Panc1 (cell line): ENCODE results near the gene ZNF521. TPM values are rescaled to one million over a fixed set of nuclear protein-coding genes. Genes with fewer than 3 reads are reported as not detected.

Experiments
- ATAC-seq: fragments of 200-7000 bp; cut with Tn5 transposase; 2 replicates; pipeline ENCODE4 v1.9.1; 2020; ENCODE audit warnings: mild to moderate bottlenecking, moderate library complexity
- BruUV-seq: library from RNA; stranded (reverse); fragments of 400-500 nt; replicated peaks from 2 replicates; lab custom pipeline; 2021; lab: Mats Ljungman, UMichigan
- CTCF ChIA-PET: fragments of 300-600 bp; sonication (Branson Sonifier 250); formaldehyde crosslinking; loops from one replicate; lab custom pipeline; 2022; ENCODE audit warnings: antibody characterized with exemption; lab: Charles Lee
- POLR2A ChIA-PET: fragments of 300-600 bp; sonication (Branson Sonifier 250); formaldehyde crosslinking; loops from one replicate; lab custom pipeline; 2022; ENCODE audit warnings: antibody characterized with exemption; lab: Charles Lee
- DNase-seq: peaks from one replicate; pipeline ENCODE4 v3.0.0-alpha.2; 2010; ENCODE audit warnings: low read depth, low spot score
- H3K27ac ChIP-seq: 2 replicates; pipeline ENCODE4 v1.5.1; 2011; ENCODE audit warnings: mild to moderate bottlenecking, low read length, inconsistent platforms
- H3K27me3 ChIP-seq: fragments of 200-500 bp; sonication (Bioruptor generic); 2 replicates; pipeline ENCODE4 v1.6.0; 2014; ENCODE audit warnings: low read length, inconsistent platforms; ENCODE audit not compliant: control insufficient read depth, insufficient read depth
- H3K36me3 ChIP-seq: fragments of 200-500 bp; sonication (Bioruptor generic); 2 replicates; pipeline ENCODE4 v1.5.1; 2014; ENCODE audit warnings: inconsistent platforms, mild to moderate bottlenecking, low read length, moderate library complexity; ENCODE audit not compliant: control insufficient read depth, insufficient read depth
- H3K4me1 ChIP-seq: 2 replicates; pipeline ENCODE4 v1.5.1; 2011; ENCODE audit warnings: inconsistent platforms, mild to moderate bottlenecking, low read length, moderate library complexity; ENCODE audit not compliant: control insufficient read depth, insufficient read depth
- H3K4me3 ChIP-seq, 2 experiments: 2 replicates each; pipeline ENCODE4 v1.5.1; 2011 to 2012; ENCODE audit warnings: low read depth in 2 of 2, low read length in 2 of 2, mild to moderate bottlenecking in 2 of 2, inconsistent platforms in 1 of 2, moderate library complexity in 1 of 2
- H3K9me3 ChIP-seq: fragments of 200-500 bp; sonication (Bioruptor generic); 2 replicates; pipeline ENCODE4 v1.5.1; 2014; ENCODE audit warnings: low read depth, mild to moderate bottlenecking, inconsistent platforms, low read length, moderate library complexity; ENCODE audit not compliant: control insufficient read depth, insufficient read depth
- CTCF ChIP-seq: fragments of 450-650 bp; IDR thresholded peaks from 2 replicates; pipeline ENCODE4 v1.5.1; 2017; ENCODE audit warnings: mild to moderate bottlenecking
- POLR2AphosphoS5 ChIP-seq: IDR thresholded peaks from 2 replicates; pipeline ENCODE4 v1.6.1; 2012; ENCODE audit warnings: mild to moderate bottlenecking, low read depth, low read length, moderate library complexity
- REST ChIP-seq, 2 experiments: IDR thresholded peaks; 2 replicates each; pipeline ENCODE4 v1.6.1; 2011 to 2012; ENCODE audit warnings: low read depth in 2 of 2, control low read depth in 1 of 2, low read length in 1 of 2, mild to moderate bottlenecking in 1 of 2, moderate library complexity in 1 of 2; ENCODE audit not compliant: insufficient read depth in 1 of 2
- SIN3A ChIP-seq: IDR thresholded peaks from 2 replicates; pipeline ENCODE4 v1.6.1; 2012; ENCODE audit warnings: low read depth, mild to moderate bottlenecking, low read length, moderate library complexity, borderline replicate concordance; ENCODE audit not compliant: insufficient read depth
- TCF7L2 ChIP-seq: IDR thresholded peaks from 2 replicates; pipeline ENCODE4 v1.6.1; 2011; ENCODE audit warnings: mild to moderate bottlenecking, low read depth, low read length, inconsistent platforms
- in situ Hi-C: cut with HindIII; loops from 2 replicates; pipeline ENCODE4 v1.10.0; 2016; ENCODE audit warnings: low sequenced_read_pairs, low pct_unique_long_range_greater_than_20kb
- intact Hi-C: fragments of 100-400 bp; cut with micrococcal nuclease; formaldehyde crosslinking; loops from one replicate; pipeline ENCODE4 v1.10.0; 2022; ENCODE audit not compliant: unreplicated experiment
- total RNA-seq: library from RNA; stranded (reverse); gene quantifications from one replicate; pipeline ENCODE4 v1.2.1, GENCODE V29; 2021; ENCODE audit not compliant: unreplicated experiment

The ZNF521 gene
- total RNA-seq, 1 experiment from 2014 or later: 0.15 TPM

GRCh38 chr18:25056429-25056828, 295.5 kb downstream of the ZNF521 start:
- ChIA-PET POLR2A (no interaction called here), CTCF (no interaction called here)
- Histone ChIP-seq H3K4me1 (no peaks in the 10 kb centered on the region), H3K27me3 (no peaks in the 10 kb centered on the region), H3K36me3 (no peaks in the 10 kb centered on the region), H3K9me3 (no peaks in the 10 kb centered on the region), H3K27ac (no peak overlapping the region), H3K4me3 (no peak overlapping the region)
- BruUV-seq: no TSS peak
- DNase-seq: no peak
- TF ChIP-seq CTCF (no peak), TCF7L2 (no peak), REST (IDR thresholded peaks at IDR 0.05; ENCODE audit: insufficient read depth in 1 of 2, low read depth in 2 of 2, low read length in 1 of 2) (no peak), SIN3A (no peak), POLR2AphosphoS5 (no peak)
- in situ Hi-C loops (no loop called here), intact Hi-C loops (no loop called here)
- ATAC-seq: no peak

GRCh38 chr18:25055076-25055475, 296.9 kb downstream of the ZNF521 start:
- no peaks in the 10 kb centered on the region for H3K9me3 ChIP-seq
- TF ChIP-seq POLR2AphosphoS5 (no peak), CTCF (no peak), SIN3A (no peak), TCF7L2 (no peak), REST (IDR thresholded peaks at IDR 0.05; ENCODE audit: insufficient read depth in 1 of 2, low read depth in 2 of 2, low read length in 1 of 2) (no peak)
- no peak overlapping the region for H3K4me3 ChIP-seq
- CTCF ChIA-PET: no interaction called here
- BruUV-seq: no TSS peak
- ATAC-seq: no peak
- POLR2A ChIA-PET: no interaction called here
- no peaks in the 10 kb centered on the region for H3K36me3 ChIP-seq
- no peak for DNase-seq
- intact Hi-C loops (no loop called here), in situ Hi-C loops (no loop called here)
- no peaks in the 10 kb centered on the region for H3K4me1 ChIP-seq
- no peak overlapping the region for H3K27ac ChIP-seq
- no peaks in the 10 kb centered on the region for H3K27me3 ChIP-seq
